Measurements from ENCODE around the gene A2ML1.
"Not testable (repeated sequence)": the region's sequence is repeated elsewhere in the genome, so short reads cannot be mapped to it uniquely, and the experiment has no call there.

A2ML1 gene

DNA sequence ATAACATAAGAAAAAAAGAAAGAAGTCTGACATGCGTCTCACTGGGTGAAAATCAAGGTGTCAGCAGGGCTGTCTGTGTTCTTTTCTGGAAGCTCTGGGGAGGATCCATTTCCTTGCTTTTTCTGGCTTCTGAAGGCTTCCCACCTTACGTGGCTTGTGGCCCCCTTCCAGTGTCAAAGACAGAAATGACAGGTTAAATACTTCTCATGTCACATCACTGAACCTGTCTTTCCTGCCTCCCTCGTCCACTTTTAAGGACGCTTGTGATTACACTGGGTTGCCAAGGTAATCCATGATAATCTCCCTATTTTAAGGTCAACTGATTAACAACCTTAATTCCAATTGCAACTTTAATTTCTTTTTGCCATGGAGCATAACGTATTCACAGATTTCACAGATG, 87.3 kb downstream of the A2ML1 start:
- DNase-seq, result no peak

DNA sequence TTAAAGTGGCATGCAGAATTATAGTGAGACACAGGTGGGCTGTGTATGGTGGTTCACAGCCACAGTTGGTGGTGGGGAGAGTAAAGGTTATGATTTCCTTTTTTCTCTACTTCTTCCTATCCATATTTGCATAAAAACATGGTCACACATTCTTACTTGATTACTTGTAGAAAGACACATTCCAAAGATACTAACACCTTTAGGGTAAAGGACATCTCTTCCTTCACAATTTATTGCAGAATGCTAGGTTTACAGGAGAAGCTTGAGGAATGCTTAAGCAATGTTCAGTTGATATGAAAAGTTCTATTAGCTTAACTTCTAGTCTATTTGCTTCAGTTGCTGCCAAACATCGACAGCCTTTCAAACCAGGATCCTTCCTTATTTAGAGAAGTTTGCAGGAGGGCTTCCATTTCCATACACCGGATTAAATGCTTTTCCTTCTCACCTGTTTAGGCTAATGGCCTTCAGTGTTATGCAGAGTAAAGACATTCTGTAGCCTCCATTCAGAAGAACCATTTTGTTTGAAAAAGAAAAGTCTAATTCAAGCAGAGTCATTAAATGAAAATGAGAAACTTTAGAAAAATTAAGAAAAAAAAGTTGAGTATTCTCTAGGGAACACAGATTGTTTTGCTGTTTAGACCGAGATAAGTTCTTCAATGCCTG, 89.3 kb downstream of the A2ML1 start:
- DNase-seq, result no peak

DNA sequence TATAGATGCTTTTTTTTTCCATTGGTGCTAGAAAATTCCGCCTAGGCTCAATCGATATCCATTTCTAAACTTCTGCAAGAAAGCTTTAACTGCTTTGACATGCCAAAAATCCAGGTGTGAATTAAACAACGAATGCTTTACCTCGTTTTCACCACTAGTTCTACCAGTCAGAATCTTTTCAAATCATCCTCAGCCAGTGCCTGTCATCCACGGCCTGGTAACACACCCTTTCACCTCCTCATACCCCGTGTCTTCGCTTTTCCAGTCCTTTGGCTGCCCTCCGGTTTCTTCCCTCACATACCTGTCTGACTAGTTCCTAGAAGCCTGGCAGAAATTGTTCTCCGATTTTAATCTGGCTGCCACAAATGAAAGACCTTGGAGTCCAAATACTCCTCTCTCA, 90.5 kb downstream of the A2ML1 start:
- DNase-seq, result no peak

DNA sequence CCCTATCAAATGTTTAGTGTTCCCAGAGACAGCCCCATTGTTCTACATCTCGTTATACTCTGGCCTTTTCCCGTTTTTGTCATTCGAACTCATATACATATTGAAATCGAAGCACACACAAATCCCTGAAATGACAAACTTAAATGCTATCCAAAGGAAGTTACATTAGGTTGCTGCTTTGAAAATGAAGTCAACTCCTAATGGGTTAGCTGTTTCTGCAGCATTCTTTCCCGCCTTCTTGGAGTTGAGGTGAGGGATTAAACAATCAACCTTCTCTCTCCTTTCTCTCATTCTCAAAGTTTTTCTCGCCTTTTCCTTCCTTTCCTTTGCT, 91.2 kb downstream of the A2ML1 start:
- DNase-seq, result no peak

DNA sequence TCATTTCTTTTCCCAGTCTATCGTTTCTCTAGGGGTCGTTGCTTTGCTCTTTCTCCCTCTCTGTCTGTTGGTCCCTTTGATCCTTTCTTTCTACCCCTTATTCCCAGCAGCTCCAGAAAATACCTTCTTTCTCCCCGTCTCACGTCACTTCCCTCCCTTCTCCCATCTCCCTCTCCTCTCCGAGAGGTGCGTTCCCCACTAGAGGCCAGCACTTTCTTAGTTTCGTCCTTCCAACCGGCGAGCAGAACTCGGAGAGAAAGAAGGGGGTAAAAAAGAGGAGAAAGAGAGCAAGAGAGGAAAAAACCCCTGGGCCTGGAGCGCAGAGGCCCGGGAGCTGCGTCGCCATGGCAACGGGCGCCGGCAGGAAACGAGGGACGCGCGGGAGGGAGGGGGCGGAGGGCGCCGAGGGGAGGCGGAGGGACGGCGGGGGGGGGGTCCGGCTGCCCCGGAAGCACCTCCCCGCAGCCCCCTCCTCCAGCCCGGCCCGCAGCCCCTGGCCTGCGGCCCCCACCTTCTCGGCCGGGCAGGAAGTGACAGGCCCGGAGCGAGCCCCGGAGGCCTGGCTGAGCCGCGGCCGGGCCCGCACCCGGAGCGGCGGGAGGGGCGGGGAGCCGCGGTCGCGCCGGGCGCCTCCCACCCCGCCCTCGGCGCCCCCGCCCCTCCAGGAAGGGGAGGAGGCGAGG, 91.8 kb downstream of the A2ML1 start, which contains the start of gene PHC1:
TSS of gene PHC1 (plus strand) at position 477 of the 683 bp plus-strand sequence. CDS start 3,169 bp downstream, outside the sequence.
- DNase-seq, result peak; percentile 46 to 86 (median 72)

DNA sequence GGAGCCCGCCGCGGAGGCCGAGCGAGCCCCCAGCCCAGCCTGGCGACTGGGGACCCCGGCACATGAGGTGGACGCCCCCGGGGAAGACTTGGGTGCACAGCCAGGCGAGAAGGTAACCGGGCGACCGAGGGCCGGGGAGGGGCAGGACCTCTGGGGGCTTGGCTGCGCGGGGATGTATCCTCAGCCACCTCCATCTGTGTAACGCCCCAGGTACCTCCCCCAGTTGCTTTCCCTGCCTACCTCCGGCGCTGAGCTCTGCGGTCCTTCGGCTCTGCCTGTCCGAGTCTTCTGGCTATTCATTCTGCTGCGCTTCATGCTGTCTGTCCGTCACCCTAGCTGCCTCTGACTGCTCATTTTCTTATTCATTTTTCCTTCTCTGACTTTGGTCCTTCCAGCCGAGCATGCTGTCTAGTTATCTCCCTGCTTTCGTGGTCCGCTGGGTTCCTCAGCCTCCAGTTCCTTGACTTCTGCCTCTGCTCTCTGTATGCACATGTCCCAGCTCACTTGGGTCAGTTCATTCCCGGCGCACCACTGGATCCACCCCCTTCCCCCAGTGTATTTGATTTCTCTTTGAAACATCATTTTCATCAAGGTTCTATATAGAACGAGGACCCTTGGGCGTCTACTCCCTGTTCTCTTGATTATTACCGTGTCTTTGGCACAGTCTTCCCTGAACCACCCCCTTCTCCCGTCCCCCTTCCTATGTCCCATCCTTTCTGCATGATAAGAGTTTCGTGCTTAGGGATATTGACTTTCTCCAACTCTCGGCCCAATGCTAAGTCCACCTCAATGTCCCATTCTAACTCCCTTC, 92.5 kb downstream of the A2ML1 start:
- DNase-seq, result peak; percentile 25 to 59 (median 44)

DNA sequence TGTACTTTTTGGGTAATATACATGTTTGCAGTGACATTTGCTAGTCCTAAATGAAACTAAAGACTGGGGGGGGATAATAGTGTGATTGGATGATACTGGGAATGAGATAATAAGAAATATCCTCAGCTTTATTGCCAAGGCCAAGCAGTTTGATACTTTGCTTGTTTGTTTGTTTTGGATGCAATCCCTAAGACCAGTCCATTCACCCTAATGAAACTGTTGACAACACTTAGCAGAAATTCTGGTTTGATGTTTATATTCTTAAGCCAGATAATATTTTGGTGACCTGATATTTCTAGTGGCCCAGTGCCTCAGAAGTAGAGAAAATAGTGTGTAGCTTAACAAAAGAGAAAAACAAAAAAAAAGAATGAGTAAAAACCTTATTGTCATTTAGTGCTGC, 93.7 kb downstream of the A2ML1 start:
- no peak for DNase-seq

DNA sequence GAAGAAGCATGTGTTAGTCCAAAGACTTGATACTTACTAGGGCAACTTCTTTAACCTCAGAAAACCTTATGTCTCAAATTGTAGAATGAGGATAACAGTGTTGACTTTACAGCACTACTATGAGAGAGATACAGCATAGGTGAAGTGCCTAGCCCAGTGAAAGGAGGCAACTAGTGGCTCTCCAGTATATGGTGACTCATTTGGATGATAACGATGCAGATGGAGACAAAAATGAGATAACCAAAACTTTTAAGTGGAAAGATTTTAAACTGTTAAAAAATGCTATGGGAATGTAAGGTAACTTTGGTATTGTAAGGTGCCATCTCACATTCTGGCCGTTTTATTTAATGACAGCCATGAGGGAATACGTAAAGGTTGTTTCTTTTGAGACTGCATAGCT, 94.6 kb downstream of the A2ML1 start:
- no peak for DNase-seq

DNA sequence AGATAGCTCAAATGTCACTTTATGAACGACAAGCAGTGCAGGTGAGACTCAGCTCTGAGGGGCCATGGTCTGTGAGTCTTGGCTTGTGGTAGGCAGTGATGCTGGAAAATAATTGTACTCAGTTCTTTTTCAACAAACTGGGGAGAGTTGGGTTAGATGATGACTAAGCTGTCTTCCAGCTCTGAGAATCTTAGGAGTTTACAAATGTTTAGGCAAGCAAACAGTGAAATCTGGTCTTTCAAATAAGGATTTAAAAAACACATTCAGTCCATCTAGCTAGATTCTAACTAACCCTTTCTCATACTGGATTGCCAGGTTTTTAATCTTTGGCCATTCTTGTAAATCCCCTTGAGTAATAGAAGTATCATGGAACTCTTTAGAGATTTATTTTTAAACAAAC, 95.3 kb downstream of the A2ML1 start:
- no peak for DNase-seq

DNA sequence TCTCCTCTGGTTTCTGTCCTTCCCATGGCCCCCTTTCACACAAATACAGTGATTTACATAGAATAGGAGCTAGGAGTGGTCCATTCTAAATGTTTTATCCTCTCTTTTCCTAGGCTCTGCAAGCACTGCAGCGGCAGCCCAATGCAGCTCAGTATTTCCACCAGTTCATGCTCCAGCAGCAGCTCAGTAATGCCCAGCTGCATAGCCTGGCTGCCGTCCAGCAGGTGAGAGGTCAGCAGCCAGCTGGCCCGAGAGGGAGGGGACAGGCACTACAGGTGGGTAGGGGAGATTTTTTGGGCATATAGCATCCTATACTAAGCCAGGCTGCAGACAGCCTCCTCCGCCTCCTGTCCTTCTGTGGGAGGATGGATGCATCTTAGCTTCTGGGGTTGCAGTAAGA, 97.2 kb downstream of the A2ML1 start:
- not testable (repeated sequence) for DNase-seq

DNA sequence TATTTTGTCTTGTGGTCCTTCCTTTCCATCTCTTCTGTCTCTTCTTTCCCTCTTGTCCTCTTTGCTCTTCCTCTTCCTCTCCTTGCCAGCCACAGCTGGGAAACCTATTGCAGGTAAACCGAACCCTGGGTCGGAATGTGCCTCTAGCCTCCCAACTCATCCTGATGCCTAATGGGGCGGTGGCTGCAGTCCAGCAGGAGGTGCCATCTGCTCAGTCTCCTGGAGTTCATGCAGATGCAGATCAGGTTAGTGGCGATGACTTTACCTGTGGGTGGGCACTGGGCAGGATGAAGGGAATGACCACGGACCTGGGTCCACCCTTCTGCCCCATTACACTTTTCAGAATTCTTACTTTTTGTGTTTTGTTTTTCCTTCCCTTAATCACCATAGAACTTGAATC, 100.1 kb downstream of the A2ML1 start:
- DNase-seq, result no peak

All from suppressor macrophage (primary cell).